GM04503 (cell line): ENCODE results near the gene TBL3.

ENCODE experiments used
- DNase-seq: peaks from one replicate; pipeline ENCODE4 v3.0.0-alpha.2; 2012; ENCODE audit warnings: low read depth

Gene TBL3

GRCh38 chr16:1964506-1965395 lies 7.1 kb upstream of the TBL3 start, which contains the start of gene RPS2:
TSS of gene RPS2 (minus strand) at chr16:1964826. CDS start at chr16:1964625, 201 bp downstream.
- DNase-seq = peak; percentile 84

GRCh38 chr16:1965396-1966001 lies 6.4 kb upstream of the TBL3 start:
- no peak for DNase-seq

- DNase-seq = no peak
Measured at GRCh38 chr16:1966460-1966859, 5.4 kb upstream of the TBL3 start, which contains the start of gene RNF151. TSS of gene RNF151 (plus strand) at chr16:1966856. CDS start at chr16:1966882, 26 bp downstream.

- DNase-seq = no peak
Measured at GRCh38 chr16:1968146-1968953, 3.5 kb upstream of the TBL3 start.

GRCh38 chr16:1972490-1972877 lies 631 bp downstream of the TBL3 start:
- no peak for DNase-seq

- DNase-seq = no peak
Measured at GRCh38 chr16:1973461-1974156, 1.8 kb downstream of the TBL3 start.

GRCh38 chr16:1974157-1975070 lies 2.6 kb downstream of the TBL3 start:
- DNase-seq = no peak

GRCh38 chr16:1975432-1976215 lies 3.8 kb downstream of the TBL3 start:
- no peak for DNase-seq

GRCh38 chr16:1976216-1976520 lies 4.3 kb downstream of the TBL3 start:
- no peak for DNase-seq

GRCh38 chr16:1976951-1977874 lies 5.4 kb downstream of the TBL3 start:
- no peak for DNase-seq

GRCh38 chr16:1977875-1978268 lies 6.0 kb downstream of the TBL3 start:
- DNase-seq = no peak

GRCh38 chr16:1978476-1979120 lies 6.7 kb downstream of the TBL3 start:
- DNase-seq = no peak

GRCh38 chr16:1979271-1980029 lies 7.6 kb downstream of the TBL3 start:
- no peak for DNase-seq

GRCh38 chr16:1980030-1980769 lies 8.3 kb downstream of the TBL3 start:
- no peak for DNase-seq

GRCh38 chr16:1980770-1981087 lies 8.9 kb downstream of the TBL3 start:
- no peak for DNase-seq

- DNase-seq = no peak
Measured at GRCh38 chr16:1981398-1981836, 9.6 kb downstream of the TBL3 start, which contains the start of gene NOXO1. TSS of gene NOXO1 (minus strand) at chr16:1981469. CDS start at chr16:1981179, 290 bp downstream.

- DNase-seq = no peak
Measured at GRCh38 chr16:1982013-1982433, 10.2 kb downstream of the TBL3 start.
